GM12801 (cell line): ENCODE results near the gene RUSF1.

ENCODE experiments used
- CTCF ChIP-seq: IDR thresholded peaks from one replicate; pipeline ENCODE4 v1.5.1; 2011; ENCODE audit warnings: control low read depth; ENCODE audit not compliant: insufficient read length; ENCODE audit errors: extremely low read depth

The RUSF1 gene

GRCh38 chr16:31455601-31456314 is 52.4 kb downstream of the RUSF1 start:
- TF ChIP-seq CTCF: no peak

- no peak for TF ChIP-seq CTCF
Observed at GRCh38 chr16:31453255-31454204, 54.7 kb downstream of the RUSF1 start.

GRCh38 chr16:31452631-31453106 is 55.5 kb downstream of the RUSF1 start:
- no peak for TF ChIP-seq CTCF

- TF ChIP-seq CTCF: no peak
Observed at GRCh38 chr16:31451681-31452351, 56.4 kb downstream of the RUSF1 start.

- no peak for TF ChIP-seq CTCF
Observed at GRCh38 chr16:31451201-31451600, 57.0 kb downstream of the RUSF1 start.

- no peak for TF ChIP-seq CTCF
Observed at GRCh38 chr16:31441956-31442355, 66.2 kb downstream of the RUSF1 start.
